Measurements from ENCODE around the gene TNFRSF12A. TPM values are rescaled to one million over a fixed set of nuclear protein-coding genes. Genes with fewer than 3 reads are reported as not detected.
A peak's percentile ranks its signal among the peaks of the same experiment; 100 is the strongest.

Gene TNFRSF12A
- total RNA-seq, 1 donor from 2014 or later = 14.3 TPM

DNA sequence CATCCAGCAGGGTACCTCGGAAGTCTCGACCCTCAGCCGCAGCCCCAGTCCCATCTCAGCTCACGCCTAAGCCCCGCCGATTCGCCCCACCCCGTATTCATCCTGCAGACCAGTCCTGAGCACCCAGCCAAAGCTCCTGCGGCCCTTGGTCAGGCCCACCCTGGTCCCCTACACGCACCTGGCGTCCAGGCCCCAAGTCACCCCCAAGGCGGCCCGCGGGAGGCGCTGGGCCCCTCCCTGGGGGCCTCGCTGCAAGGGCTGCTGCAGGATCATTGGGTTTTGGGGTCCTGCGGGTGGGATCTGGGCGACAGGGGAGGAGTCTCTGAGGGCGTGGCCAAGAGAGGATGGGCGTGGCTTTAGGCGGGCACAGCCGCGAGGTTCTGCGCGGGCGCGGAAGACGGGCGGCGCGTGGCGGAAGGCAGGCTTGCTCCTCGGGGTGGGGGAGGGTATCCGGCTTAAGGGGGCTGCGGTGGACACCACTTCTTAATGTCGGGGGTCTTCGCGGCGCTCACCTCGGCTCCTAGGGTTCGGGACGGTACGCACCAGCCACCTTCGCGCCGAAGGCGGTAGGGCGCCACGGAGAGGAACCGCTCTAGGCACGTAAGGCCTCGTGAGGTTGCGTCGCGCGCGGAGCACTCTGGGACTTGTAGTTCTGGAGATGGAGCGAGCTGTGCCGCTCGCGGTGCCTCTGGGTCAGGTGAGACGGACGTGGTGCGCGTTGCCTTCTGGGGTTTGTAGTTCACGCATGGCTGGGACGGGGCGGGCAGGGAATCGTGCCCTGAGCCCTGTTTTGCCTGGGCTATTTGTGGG, 3.7 kb downstream of the TNFRSF12A start, which contains the start of the genes HCFC1R1 and THOC6:
HCFC1R1 (minus strand) TSS at position 274 of the 810 bp plus-strand sequence; CDS start at position 273, 1 bp downstream.
THOC6 (plus strand) TSS at position 367 of the 810 bp plus-strand sequence; CDS start at position 659, 292 bp downstream.
- Histone ChIP-seq H3K36me3 (no peaks in the 10 kb centered on the region), H3K27ac (no peak within 1 kb of the TSS), H3K9me3 (ENCODE audit: low read depth) (no peaks in the 10 kb centered on the region), H3K4me1 (peaks cover 19% of the 10 kb centered on the region), H3K79me2 (ENCODE audit: low read depth) (peaks cover 10% of the 10 kb centered on the region), H3K4me3 (peak within 1 kb of the TSS; percentile 75), H2AFZ (replicated peaks) (peak within 1 kb of the TSS; percentile 82), H3K4me2 (peak within 1 kb of the TSS; percentile 84), H3K27me3 (peaks cover 20% of the 10 kb centered on the region), H3K9ac (no peak within 1 kb of the TSS), H4K20me1 (ENCODE audit: low read depth) (peaks cover 56% of the 10 kb centered on the region), H3F3A (ENCODE audit: low read depth) (peaks cover 52% of the 10 kb centered on the region)
- peak within 1 kb of the TSS; percentile 93 for H3K4me3 Mint-ChIP-seq
- DNase-seq (ENCODE audit: low spot score) = peak; percentile 99
- TF ChIP-seq EZH2 (IDR thresholded peaks at IDR 0.05) = no peak
- TF ChIP-seq, protein P1, sequence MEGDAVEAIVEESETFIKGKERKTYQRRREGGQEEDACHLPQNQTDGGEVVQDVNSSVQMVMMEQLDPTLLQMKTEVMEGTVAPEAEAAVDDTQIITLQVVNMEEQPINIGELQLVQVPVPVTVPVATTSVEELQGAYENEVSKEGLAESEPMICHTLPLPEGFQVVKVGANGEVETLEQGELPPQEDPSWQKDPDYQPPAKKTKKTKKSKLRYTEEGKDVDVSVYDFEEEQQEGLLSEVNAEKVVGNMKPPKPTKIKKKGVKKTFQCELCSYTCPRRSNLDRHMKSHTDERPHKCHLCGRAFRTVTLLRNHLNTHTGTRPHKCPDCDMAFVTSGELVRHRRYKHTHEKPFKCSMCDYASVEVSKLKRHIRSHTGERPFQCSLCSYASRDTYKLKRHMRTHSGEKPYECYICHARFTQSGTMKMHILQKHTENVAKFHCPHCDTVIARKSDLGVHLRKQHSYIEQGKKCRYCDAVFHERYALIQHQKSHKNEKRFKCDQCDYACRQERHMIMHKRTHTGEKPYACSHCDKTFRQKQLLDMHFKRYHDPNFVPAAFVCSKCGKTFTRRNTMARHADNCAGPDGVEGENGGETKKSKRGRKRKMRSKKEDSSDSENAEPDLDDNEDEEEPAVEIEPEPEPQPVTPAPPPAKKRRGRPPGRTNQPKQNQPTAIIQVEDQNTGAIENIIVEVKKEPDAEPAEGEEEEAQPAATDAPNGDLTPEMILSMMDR (IDR thresholded peaks at IDR 0.05) = no peak
- TF ChIP-seq EZH2phosphoT487 (IDR thresholded peaks at IDR 0.05) = no peak
- peak within 1 kb of the TSS; percentile 82 for H3K27ac Mint-ChIP-seq
- H3K36me3 Mint-ChIP-seq = peaks cover 6% of the 10 kb centered on the region
- H3K4me1 Mint-ChIP-seq = peaks cover 42% of the 10 kb centered on the region
- peaks cover 30% of the 10 kb centered on the region for H3K27me3 Mint-ChIP-seq (ENCODE audit: insufficient read depth, low read depth)
- no peaks in the 10 kb centered on the region for H3K9me3 Mint-ChIP-seq

DNA sequence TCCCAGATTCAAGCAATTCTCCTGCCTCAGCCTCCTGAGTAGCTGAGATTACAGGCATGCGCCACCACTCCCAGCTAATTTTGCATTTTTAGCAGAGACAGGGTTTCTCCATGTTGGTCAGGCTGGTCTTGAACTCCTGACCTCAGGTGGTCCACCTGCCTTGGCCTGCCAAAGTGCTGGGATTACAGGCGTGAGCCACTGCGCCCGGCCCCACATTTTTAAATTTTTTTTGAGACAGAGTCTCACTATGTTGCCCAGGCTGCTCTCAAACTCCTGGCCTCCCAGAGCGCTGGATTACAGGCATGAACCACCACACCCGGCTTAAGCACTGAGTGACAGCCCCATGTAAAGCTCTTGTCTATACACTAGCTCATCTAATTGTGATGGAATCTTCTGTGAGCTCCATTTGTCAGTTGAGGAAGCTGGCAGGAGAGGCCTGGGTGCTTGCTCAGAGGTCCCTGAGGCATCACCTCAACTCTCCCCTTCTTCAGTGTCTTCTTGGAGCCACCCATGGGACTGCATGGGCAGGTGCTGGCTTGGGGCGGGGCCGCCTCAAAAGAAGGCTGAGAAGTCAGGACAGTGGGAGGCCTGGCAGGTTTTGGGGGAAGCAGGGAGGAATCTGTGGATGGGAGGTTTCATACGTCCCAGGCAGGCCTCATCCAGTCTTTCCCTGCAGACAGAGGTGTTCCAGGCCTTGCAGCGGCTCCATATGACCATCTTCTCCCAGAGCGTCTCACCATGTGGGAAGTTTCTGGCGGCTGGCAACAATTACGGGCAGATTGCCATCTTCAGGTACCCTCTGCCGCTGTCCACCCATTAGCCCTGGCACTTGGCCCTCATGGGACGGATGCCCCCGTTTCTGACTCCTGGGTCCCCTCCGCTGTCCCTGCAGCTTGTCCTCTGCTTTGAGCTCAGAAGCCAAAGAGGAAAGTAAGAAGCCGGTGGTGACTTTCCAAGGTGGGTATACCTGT, 5.1 kb downstream of the TNFRSF12A start:
- Histone ChIP-seq H3K4me2 (no peak overlapping the region), H3K4me1 (peaks cover 19% of the 10 kb centered on the region), H4K20me1 (ENCODE audit: low read depth) (peaks cover 58% of the 10 kb centered on the region), H2AFZ (replicated peaks) (no peak overlapping the region), H3K79me2 (ENCODE audit: low read depth) (peaks cover 10% of the 10 kb centered on the region), H3F3A (ENCODE audit: low read depth) (peaks cover 41% of the 10 kb centered on the region), H3K9ac (no peak overlapping the region), H3K9me3 (ENCODE audit: low read depth) (no peaks in the 10 kb centered on the region), H3K4me3 (no peak overlapping the region), H3K27me3 (peaks cover 19% of the 10 kb centered on the region), H3K27ac (no peak overlapping the region), H3K36me3 (no peaks in the 10 kb centered on the region)
- peaks cover 9% of the 10 kb centered on the region for H3K36me3 Mint-ChIP-seq
- H3K27me3 Mint-ChIP-seq (ENCODE audit: insufficient read depth, low read depth) = peaks cover 22% of the 10 kb centered on the region
- H3K27ac Mint-ChIP-seq = no peak overlapping the region
- no peaks in the 10 kb centered on the region for H3K9me3 Mint-ChIP-seq
- peak overlapping the region; percentile 58 for H3K4me3 Mint-ChIP-seq
- TF ChIP-seq, protein P1 (IDR thresholded peaks at IDR 0.05) = no peak
- TF ChIP-seq EZH2phosphoT487 (IDR thresholded peaks at IDR 0.05) (no peak), EZH2 (IDR thresholded peaks at IDR 0.05) (no peak)
- peaks cover 42% of the 10 kb centered on the region for H3K4me1 Mint-ChIP-seq
- DNase-seq (ENCODE audit: low spot score) = no peak

DNA sequence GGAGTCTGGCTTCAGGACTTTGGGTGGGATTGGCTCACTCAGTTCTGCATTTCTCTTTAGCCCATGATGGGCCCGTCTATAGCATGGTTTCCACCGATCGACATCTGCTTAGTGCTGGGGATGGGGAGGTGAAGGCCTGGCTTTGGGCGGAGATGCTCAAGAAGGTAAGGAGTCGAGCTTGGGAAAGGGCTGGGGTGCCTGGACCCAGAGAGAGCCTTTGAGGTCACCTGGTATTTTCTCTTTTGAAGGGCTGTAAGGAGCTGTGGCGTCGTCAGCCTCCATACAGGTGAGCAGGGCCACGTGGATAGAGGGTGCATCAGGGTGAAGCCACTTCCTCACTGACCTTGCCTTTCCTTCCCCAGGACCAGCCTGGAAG, 5.8 kb downstream of the TNFRSF12A start:
- Mint-ChIP-seq H3K4me1 (peaks cover 39% of the 10 kb centered on the region), H3K9me3 (no peaks in the 10 kb centered on the region), H3K36me3 (peaks cover 9% of the 10 kb centered on the region), H3K27me3 (ENCODE audit: insufficient read depth, low read depth) (peaks cover 22% of the 10 kb centered on the region), H3K27ac (no peak overlapping the region), H3K4me3 (peak overlapping the region; percentile 38)
- H3K79me2 ChIP-seq (ENCODE audit: low read depth) = peaks cover 10% of the 10 kb centered on the region
- no peak overlapping the region for H3K4me3 ChIP-seq
- no peaks in the 10 kb centered on the region for H3K36me3 ChIP-seq
- H4K20me1 ChIP-seq (ENCODE audit: low read depth) = peaks cover 53% of the 10 kb centered on the region
- no peak for DNase-seq (ENCODE audit: low spot score)
- H2AFZ ChIP-seq (replicated peaks) = no peak overlapping the region
- no peak overlapping the region for H3K27ac ChIP-seq
- H3K9ac ChIP-seq = no peak overlapping the region
- no peak overlapping the region for H3K4me2 ChIP-seq
- H3K4me1 ChIP-seq = peaks cover 19% of the 10 kb centered on the region
- H3F3A ChIP-seq (ENCODE audit: low read depth) = peaks cover 34% of the 10 kb centered on the region
- TF ChIP-seq EZH2phosphoT487 (IDR thresholded peaks at IDR 0.05) = no peak
- no peak for TF ChIP-seq EZH2 (IDR thresholded peaks at IDR 0.05)
- TF ChIP-seq, protein P1 (IDR thresholded peaks at IDR 0.05) = no peak
- no peaks in the 10 kb centered on the region for H3K9me3 ChIP-seq (ENCODE audit: low read depth)
- H3K27me3 ChIP-seq = peaks cover 12% of the 10 kb centered on the region
